ENCODE results near the gene FN1.
"Not testable (repeated sequence)": the region's sequence is repeated elsewhere in the genome, so short reads cannot be mapped to it uniquely, and the experiment has no call there.

FN1 gene

DNA sequence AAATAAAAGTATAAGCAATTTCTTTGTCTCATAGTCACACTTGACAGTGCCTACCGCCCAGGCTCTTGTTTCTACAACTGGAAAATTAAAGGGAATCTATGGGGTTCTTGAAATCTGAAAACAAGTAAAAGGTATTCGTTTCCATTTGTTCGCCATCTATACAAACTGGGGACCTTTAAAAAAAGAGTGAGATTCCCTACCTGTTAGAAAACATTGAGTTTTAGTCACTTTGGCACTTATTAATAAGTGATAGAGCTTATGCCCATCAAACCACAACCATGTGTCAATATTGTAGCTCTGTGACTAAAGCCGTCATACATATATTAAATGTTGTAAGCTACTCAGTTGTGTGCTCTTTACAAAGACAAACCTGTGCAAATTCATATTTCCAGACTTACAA lies 13.2 kb downstream of the FN1 start:
- no peak for DNase-seq (ENCODE audit: low spot score)

DNA sequence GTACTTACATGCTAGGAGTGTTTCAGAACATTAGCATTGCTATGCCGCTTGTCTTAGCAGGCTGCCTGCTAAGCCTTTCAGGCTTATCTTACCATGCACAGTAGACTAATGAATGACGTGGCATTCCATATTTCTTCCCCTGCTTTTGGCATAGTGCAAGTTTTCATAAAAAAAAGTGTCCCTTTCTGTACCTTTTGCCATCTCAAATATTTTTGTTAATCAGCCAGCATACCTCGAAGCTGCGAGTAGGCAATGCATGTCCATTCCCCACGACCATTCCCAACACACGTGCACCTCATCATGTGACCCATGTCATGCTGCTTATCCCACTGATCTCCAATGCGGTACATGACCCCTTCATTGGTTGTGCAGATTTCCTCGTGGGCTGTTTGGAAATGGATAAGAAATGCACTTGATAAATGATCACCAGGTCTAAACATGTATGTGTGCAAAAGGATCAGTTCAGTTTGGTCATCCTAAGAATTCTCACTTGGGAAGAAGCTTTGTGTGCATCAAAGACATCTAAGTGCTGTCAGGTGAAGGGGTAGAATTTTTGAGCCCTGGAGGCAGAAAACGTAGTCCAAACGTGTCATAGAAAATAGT lies 13.9 kb downstream of the FN1 start:
- no peak for DNase-seq (ENCODE audit: low spot score)

DNA sequence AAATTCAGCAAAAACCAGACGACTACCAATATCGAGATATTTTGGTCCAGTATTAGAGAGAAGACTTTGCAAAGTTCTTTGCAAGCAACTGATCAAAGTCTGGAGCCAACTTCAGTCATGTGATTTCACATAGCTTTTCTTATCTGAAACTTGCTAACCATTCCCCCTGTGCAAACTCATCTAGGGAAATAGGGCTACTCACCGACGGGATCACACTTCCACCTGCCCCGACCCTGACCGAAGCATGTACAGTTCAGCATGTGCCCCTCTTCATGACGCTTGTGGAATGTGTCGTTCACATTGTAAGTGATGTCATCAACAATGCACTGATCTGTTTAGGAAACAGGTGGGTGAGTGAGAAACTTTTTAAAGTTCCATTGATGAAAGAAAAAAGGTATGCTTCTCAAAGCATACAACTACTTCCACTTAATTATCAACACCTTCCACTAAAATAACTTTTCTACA lies 15.4 kb downstream of the FN1 start:
- DNase-seq (ENCODE audit: low spot score) = no peak

DNA sequence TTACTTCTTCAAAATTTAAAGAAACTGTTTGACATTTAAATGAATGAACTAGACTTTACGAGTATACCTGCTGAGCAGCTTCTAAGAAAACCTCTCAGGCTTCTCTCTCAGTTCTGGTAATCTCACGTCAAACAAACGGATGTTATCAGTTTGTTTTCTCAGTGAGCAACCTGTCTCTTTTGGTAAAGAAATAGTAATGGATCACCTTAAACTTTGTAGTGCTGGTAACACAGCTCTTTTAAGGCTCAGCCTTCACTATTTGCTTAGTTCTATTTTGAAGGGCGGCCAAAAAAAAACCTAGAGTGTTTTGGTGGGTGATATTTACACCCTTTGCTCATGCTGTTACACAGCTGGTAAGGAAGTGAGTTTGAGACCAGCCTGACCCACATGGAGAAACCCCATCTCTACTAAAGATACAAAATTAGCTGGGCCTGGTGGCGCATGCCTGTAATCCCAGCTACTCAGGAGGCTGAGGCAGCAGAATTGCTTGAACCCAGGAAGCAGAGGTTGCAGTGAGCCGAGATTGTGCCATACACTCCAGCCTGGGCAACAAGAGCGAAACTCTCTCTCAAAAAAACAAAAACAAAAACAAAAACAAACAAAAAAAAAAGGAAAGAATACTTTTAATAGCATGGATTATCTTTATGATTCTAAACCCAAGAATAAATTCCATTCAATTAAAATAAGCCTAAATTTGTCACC lies 15.9 kb downstream of the FN1 start:
- no peak for DNase-seq (ENCODE audit: low spot score)

DNA sequence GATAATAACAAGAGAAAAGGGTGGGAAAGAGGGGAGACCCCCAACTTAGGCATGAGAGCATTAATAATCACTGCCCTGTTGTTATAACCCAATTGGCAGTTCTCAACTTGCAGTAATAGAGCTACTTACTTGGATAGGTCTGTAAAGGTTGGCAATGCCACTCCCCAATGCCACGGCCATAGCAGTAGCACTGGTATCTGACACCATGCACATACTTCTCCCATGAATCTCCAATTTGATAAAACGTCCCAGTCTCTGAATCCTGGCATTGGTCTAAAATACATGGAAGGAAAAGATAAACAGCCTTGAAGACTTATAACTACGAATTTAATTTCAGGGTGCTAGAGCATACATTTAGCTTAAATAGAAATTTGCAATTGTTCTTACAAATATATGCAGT lies 16.8 kb downstream of the FN1 start:
- DNase-seq (ENCODE audit: low spot score) = no peak

DNA sequence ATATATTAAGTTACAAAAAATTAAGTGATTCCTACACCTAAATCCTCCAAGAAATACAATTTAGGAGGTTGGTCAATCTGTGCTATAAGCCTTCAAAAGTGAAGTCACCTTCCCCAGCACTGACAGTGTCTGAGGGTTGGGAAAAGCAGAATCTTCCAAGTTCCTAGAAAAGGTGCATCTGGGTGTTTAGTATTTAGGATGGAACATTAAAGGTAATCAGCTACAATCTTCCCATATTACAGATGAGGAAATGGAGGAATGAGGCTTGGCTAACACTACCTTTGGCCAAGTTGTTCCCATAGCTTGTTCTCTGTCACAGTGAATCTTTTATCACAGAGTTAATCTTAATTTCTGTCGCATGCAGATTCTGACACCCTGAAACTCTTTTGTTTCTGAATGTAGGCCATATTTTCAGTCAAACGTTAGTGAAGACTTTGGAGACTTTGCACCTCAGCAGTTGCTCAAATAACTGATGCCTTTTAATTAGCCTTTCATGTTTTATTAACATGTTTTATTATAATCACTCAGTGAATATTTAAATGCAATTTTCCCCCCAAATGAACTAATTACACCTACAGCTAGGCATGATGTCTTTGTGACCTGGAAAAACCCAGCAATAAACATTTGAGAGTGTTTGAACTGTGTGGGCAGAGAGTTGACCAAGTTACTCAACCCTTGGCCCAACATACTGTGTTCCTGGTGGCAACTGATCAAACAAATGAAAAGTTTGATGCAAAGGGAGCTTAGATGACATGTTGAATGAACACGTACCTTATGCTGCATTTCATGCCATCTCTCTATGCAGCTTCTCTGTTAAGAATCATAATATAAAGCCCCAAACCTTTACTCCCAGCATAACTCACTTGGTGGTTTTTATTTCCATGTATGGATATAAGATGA lies 17.6 kb downstream of the FN1 start:
- no peak for DNase-seq (ENCODE audit: low spot score)

DNA sequence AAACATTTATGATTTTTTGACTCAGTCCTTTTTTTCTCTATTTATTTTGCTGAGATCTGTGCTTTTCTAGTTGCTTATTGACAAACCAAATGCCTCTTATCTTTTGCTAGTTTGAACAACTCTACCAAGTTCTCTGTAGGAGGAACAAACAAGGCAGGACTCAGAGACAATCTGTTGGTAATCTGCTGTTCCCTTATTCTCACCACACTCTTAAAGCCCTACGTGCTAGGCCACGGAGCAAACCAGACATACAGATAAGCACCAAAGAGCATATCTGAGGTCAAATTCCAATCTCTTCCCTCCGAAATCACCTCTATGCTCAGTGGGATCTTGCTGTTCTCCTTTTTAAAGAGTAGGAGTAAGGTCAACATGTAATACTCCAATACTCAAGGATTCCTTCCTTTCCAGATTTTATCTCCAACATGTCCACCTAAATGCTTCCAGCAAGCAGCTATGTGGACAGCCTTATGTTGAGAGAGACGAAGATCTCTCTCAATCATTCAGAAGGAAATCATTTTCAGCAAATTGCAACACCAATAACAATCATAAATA lies 18.4 kb downstream of the FN1 start:
- DNase-seq (ENCODE audit: low spot score) = no peak

DNA sequence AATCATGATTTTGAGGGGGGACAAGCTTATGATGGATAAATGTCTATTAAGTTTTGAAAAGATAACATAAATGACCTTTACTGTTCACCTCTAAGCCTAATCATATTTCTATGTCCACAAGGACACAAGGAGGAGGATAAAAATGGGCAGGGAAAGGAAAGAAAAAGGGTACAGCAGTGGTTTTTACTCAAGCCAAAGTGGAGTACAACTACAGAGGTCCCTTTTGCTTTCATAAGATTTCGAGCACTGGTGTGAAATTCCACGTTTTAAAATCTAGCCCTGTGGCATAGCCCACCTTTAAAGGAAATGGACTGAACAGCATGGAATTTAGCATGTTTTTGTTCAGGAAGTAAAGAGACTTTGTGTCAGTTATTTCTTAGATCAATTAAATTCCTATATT lies 19.2 kb downstream of the FN1 start:
- DNase-seq (ENCODE audit: low spot score) = no peak

DNA sequence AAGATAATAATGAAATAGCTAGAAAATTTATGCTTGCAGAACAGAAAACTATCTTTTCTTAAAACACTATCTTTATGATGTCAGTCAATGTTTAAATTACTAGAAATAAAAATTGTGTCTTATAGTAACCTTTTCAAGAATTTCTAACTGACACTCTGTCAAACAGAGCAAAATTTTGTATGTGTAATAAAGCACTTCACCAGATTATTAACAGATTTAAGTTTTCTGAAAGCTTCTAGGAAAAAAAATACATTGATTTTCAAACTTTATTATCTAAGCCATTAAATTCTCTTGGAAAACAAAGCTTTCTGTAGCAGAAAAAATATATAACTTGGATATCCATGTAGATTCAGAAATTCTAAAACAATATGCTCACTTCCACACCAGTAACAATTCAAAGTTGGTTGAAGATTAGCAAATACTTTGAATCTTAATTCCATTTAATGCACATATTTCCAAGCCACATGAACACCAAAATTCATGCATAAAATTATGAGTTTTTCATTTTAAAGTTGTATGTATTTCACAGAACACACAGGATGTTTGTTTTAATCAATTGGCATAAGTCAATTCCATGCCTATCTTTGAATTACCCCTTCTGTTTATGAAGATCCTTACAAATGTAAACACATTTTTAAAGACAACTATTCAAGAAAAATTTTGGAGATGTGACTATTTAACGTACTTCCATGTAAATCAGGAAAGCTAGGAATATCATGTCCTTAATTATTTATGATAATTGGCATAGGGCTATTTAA lies 19.9 kb downstream of the FN1 start:
- no peak for DNase-seq (ENCODE audit: low spot score)

DNA sequence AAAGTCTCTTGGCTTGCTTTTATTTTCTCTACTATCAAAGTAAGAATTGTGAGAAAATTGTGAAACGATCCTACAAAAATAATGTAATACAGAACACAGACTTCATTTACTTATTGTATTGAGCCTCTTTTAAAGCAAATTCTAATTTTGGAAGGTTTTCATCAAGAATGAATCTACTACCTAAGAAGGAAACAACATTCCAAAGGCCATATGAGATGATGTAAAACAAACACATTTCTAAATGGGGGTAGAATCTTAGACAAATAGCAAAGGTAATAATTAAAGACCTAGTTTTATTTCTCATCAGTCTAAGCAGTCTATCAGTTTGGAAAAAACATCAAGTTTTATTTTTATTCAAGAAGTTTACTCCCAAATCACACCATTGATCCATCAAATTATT lies 20.6 kb downstream of the FN1 start:
- no peak for DNase-seq (ENCODE audit: low spot score)

DNA sequence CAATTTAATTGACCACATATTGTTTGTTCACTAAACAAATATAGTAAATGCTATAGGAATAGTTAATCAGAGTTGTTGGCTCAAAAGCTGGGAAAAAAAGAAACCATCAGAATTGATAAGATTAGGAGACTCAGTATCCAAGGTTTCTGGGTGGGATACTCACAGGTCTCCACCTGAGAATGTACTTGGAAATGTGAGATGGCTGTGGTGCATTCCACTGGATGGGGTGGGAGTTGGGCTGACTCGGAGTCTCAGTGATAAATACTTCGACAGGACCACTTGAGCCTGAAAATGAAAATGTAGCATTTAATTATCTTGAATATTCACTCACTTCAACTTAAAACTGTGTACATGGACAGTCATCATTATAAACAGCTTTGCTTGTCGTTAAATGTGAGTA lies 21.2 kb downstream of the FN1 start:
- DNase-seq (ENCODE audit: low spot score) = no peak

DNA sequence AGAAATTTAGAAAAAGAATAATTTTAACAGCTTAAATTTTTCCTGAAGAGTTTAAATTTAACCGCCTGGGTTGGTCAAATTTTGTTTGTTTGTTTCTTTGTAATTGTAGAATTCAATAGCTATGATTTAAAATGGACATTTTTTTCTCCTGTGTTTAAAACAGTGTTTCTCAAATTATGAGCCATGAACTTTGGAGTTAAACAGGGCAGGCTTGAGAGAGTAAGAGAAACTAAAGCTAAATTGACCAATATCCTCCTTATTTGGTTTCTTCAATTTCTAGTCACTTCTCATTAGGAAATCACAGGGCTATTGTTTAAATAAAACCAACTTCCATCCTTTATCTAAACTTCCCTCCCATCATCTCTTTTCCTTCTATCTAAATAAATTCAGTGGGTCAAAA lies 21.9 kb downstream of the FN1 start:
- no peak for DNase-seq (ENCODE audit: low spot score)

DNA sequence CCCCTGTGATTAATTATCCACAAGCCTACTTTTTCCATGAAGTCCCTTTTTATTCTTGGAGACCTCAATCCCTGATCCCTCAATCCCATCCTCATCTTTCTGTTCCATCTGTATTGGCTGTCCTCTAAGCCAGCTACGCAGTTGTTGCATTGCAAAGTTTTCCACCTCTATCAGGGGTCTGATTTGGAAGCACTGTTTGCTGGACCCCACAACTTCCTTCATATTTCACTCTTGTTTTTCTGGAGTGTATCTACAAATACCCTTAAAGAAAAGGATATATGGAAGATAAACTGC lies 22.4 kb downstream of the FN1 start:
- no peak for DNase-seq (ENCODE audit: low spot score)

DNA sequence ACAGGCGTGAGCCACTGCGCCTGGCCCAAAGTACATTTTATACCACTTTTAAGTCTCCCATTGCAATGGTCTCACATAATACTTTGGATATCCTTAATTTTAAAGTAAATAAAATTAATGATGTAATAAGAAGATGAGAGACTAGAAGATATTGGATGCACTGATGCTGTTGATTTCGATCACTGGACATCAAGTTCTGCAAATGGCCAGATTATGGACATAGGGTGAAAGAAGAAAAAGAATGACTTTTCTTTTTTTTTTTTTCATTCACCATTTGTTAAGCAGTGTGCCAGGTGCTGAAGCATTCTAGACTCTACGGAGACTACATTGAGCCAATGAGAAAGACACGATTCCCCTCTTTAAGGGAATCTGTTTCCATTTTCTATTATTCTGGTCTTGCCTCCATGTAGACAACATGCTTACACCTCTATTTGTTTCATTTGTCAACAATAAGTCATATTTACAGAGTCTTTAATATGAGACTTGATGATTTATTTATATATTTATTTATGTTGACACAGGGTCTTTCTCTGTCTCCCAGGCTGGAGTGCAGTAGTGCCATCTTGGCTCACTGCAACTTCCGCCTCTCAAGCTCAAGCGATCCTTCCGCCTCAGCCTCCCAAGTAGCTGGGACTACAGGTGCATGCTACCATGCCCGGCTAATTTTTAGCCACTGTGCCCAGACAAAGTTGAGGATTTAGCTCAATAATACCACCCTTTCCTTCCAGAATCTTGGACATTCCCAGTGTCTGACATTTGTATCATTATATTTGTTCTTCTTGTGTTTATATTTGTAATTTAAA lies 23.7 kb downstream of the FN1 start:
- DNase-seq (ENCODE audit: low spot score) = no peak

DNA sequence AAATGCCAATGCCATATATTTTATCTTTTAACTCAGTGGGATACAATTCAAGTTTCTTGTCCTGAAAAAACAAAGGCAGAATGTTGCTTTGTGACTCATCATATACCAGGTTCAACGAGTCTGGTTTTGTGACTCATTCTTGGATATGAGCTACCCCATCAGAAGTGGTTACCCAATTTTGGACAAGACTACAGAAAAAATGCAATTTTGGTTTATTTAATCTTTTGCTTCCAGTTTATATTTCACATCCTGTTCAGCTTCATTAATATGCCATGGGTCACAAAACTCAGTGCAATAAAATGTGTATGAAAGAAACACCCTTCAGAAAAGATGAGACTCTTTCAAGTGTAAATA lies 25.0 kb downstream of the FN1 start:
- no peak for DNase-seq (ENCODE audit: low spot score)

DNA sequence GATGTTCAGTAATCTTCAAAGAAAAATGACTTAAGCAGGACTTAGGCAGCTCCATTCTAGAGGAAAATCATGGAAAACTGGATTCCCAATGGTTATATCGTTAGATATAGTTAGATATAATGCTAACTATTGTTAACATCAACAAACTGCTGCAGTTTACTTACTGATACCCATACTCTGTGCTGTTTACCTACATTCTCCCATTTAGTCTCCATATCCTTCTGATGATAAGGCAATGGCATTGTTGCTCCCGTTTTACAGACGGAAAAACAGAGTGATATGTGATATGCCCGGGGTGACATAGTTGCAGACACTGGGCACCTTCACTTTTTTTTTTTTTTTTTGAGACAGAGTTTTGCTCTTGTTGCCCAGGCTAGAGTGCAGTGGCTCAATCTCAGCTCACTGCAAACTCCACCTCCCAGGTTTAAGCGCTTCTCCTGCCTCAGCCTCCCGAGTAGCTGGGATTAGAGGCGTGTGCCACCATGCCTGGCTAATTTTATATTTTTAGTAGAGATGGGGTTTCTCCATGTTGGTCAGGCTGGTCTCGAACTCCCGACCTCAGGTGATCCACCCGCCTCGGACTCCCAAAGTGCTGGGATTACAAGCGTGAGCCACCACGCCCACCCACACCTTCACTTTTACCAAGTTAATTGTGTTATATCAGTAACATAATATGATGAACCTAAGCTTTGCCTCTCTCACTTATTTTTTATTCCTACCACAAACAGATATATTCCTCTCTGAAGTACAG lies 25.5 kb downstream of the FN1 start:
- DNase-seq (ENCODE audit: low spot score) = not testable (repeated sequence)

DNA sequence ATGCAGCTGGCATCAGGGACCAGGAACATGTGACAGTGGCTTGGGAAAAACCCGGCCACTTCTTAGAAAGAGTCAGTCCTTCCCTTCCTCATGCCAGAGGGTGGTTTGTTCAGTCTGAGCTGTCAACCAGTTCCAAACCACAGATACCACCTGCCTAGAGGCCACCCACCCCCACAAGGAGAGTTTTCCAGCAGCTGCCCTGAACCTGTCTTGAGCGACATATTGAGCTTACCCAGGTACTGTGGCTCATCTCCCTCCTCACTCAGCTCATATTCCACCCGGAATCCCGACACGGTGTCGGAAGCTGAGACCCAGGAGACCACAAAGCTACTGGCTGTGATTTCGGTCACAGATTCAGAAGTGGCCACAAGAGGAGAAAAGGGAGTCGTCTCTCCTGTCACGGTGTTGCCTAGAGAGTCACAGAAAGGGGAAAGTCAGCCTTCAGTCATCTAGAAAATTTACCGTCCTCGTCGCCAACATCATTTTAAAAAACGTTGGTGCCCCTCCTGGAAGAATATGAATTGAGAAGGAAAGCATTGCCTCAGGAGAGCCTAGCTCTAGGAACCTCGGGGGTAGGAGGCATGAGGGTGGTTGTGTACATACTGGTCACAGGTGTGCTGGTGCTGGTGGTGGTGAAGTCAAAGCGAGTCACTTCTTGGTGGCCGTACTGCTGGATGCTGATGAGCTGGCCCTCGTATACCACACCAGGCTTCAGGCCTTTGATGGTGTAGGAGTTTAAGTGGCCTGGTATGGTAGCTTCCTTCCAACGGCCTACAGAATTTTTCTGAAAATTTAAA lies 26.3 kb downstream of the FN1 start:
- DNase-seq (ENCODE audit: low spot score) = no peak

DNA sequence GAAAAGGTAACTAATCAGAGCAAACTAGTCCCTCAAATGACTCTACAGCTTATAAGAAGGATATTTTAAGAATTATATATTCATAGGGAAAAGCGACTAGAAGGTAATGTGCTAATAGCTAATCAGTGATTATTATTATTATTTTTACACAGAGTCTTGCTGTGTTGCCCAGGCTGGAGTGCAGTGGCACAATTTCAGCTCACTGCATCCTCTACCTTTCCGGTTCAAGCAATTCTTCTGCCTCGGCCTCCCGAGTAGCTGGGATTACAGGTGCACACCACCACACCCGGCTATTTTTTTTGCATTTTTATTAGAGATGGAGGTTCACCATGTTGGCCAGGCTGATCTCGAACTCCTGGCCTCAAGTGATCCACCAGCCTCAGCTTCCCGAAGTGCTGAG lies 27.4 kb downstream of the FN1 start:
- not testable (repeated sequence) for DNase-seq (ENCODE audit: low spot score)

DNA sequence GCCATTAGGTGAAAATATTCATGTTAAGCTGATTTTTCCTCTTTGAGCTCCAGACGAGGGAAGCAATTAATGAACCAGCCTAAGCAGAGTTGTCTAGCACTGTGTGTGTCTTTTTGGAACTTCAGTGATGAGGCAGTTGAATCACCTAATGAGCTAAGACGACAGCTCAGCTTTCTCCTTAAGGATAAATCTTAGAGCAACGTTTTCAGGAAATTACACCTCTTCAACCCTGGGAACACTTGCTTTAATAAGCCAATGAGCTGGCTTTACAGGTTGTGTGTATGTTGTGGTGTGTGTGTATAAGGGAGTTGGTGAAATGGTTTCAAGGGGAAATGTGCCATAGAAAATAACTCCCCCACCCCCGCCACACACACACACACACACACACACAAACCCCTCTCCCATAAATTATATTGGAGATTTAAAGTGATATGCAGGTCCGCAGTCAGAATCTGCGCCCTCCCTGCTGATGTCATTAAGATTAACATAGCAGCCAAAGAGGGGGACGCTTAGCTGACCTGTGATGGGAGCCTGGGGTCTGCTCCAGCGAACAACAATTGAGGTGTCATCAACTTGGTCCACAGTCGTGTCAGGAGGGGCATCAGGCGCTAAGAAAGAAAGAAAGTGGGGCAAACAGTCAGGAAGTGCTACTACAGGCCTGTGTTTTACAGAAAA lies 28.1 kb downstream of the FN1 start:
- DNase-seq (ENCODE audit: low spot score) = no peak

Data from hematopoietic multipotent progenitor cell treated with erythropoietin and hydrocortisone succinate and interleukin-3 and kit ligand, for 15 days (in vitro differentiated cells).